A673 (cell line): Measurements from ENCODE around the gene LAMTOR4. TPM values are rescaled to one million over a fixed set of nuclear protein-coding genes. Genes with fewer than 3 reads are reported as not detected.

Source experiments
- BruUV-seq: library from RNA; stranded (reverse); fragments of 400-500 nt; replicated peaks from 2 replicates; lab custom pipeline; 2021; lab: Mats Ljungman, UMichigan
- CTCF ChIA-PET: fragments of 300-600 bp; sonication (Branson Sonifier 250); formaldehyde crosslinking; loops from one replicate; lab custom pipeline; 2022; ENCODE audit warnings: antibody characterized with exemption; lab: Charles Lee
- POLR2A ChIA-PET: fragments of 300-600 bp; sonication (Branson Sonifier 250); formaldehyde crosslinking; loops from one replicate; lab custom pipeline; 2022; ENCODE audit warnings: antibody characterized with exemption; ENCODE audit not compliant: low non-redundant PET; lab: Charles Lee
- DNase-seq: peaks from one replicate; pipeline ENCODE4 v3.0.0-alpha.2; 2015; ENCODE audit warnings: low spot score
- H3K27ac ChIP-seq: fragments of 200-600 bp; sonication (generic); 2 replicates; pipeline ENCODE4 v1.5.1; 2016; ENCODE audit warnings: mixed run types, low read depth, mild to moderate bottlenecking, mixed read lengths, antibody characterized with exemption, low read length; ENCODE audit not compliant: poor library complexity, severe bottlenecking
- H3K27me3 ChIP-seq: fragments of 200-600 bp; sonication (generic); replicated peaks from 2 replicates; pipeline ENCODE4 v1.6.1; 2017; ENCODE audit warnings: mixed run types, low read depth, mild to moderate bottlenecking, mixed read lengths, antibody characterized with exemption, low read length; ENCODE audit not compliant: insufficient read depth, poor library complexity
- H3K36me3 ChIP-seq: fragments of 200-600 bp; sonication (generic); 2 replicates; pipeline ENCODE4 v1.6.1; 2016; ENCODE audit warnings: mixed run types, mild to moderate bottlenecking, mixed read lengths, antibody characterized with exemption, low read length; ENCODE audit not compliant: insufficient read depth, poor library complexity, severe bottlenecking
- H3K4me1 ChIP-seq: fragments of 200-600 bp; sonication (generic); 2 replicates; pipeline ENCODE4 v1.6.1; 2017; ENCODE audit warnings: mixed run types, mild to moderate bottlenecking, mixed read lengths, antibody characterized with exemption, low read length; ENCODE audit not compliant: insufficient read depth, poor library complexity, severe bottlenecking
- H3K4me3 ChIP-seq: fragments of 200-600 bp; sonication (generic); 2 replicates; pipeline ENCODE4 v1.5.1; 2016; ENCODE audit warnings: low read depth, mixed run types, mild to moderate bottlenecking, mixed read lengths, low read length; ENCODE audit not compliant: poor library complexity, severe bottlenecking
- H3K9me3 ChIP-seq: fragments of 200-600 bp; sonication (generic); 2 replicates; pipeline ENCODE4 v1.6.1; 2016; ENCODE audit warnings: mixed run types, low read depth, mild to moderate bottlenecking, mixed read lengths, antibody characterized with exemption, low read length; ENCODE audit not compliant: poor library complexity, severe bottlenecking
- CTCF ChIP-seq: fragments of 300-800, 200-600 bp; sonication (generic); conservative IDR thresholded peaks from 2 replicates; pipeline ENCODE4 v1.5.1; 2017; ENCODE audit warnings: low read depth, mild to moderate bottlenecking, antibody characterized with exemption, low read length, moderate library complexity, mixed read lengths
- EZH2 ChIP-seq: fragments of 200-600 bp; sonication (generic); IDR thresholded peaks from 2 replicates; pipeline ENCODE4 v1.6.1; 2017; ENCODE audit warnings: borderline replicate concordance, low read depth, mild to moderate bottlenecking, mixed read lengths, antibody characterized with exemption, low read length; ENCODE audit not compliant: poor library complexity, severe bottlenecking
- intact Hi-C: fragments of 100-400 bp; cut with micrococcal nuclease; formaldehyde crosslinking; loops from one replicate; pipeline ENCODE4 v1.10.0; 2022; ENCODE audit not compliant: unreplicated experiment
- total RNA-seq: library from RNA; stranded (reverse); gene quantifications from 2 replicates; pipeline ENCODE4 v1.2.3, GENCODE V29; 2021

LAMTOR4 gene
- total RNA-seq, 1 experiment from 2014 or later, result 84.5 TPM

GRCh38 chr7:100126931-100127865, 21.5 kb upstream of the LAMTOR4 start, which contains the start of gene MBLAC1:
TSS of gene MBLAC1 (plus strand) at chr7:100126967. CDS start at chr7:100127396, 429 bp downstream.
- ChIA-PET POLR2A (interaction anchor here (0.8 to 1.2 kb wide), 2 partner anchors 25 to 302 kb away, joined by 4 to 5 read pairs; partner anchors contain the start of genes AP4M1 and ZCWPW1), CTCF (no interaction called here)
- peak; percentile 95 for DNase-seq
- no TSS peak for BruUV-seq
- TF ChIP-seq CTCF (no peak), EZH2 (no peak)
- Histone ChIP-seq H3K27ac (peak within 1 kb of the TSS; percentile 95), H3K9me3 (no peaks in the 10 kb centered on the region), H3K36me3 (no peaks in the 10 kb centered on the region), H3K27me3 (no peaks in the 10 kb centered on the region), H3K4me1 (peaks cover 10% of the 10 kb centered on the region), H3K4me3 (peak within 1 kb of the TSS; percentile 62)
- intact Hi-C loops, result no loop called here

GRCh38 chr7:100127866-100128636, 20.7 kb upstream of the LAMTOR4 start:
- POLR2A ChIA-PET, result interaction anchor here (0.6 kb wide), 1 partner anchor 24 kb away, joined by 6 read pairs; no protein-coding TSS in a partner anchor

More at GRCh38 chr7:100127866-100128636, 20.7 kb upstream of the LAMTOR4 start:
- H3K27me3 ChIP-seq, result no peaks in the 10 kb centered on the region
- peak overlapping the region; percentile 62 for H3K4me3 ChIP-seq
- peak overlapping the region; percentile 95 for H3K27ac ChIP-seq
- H3K36me3 ChIP-seq, result no peaks in the 10 kb centered on the region
- intact Hi-C loops, result no loop called here
- CTCF ChIA-PET, result no interaction called here
- BruUV-seq, result no TSS peak
- H3K4me1 ChIP-seq, result peaks cover 10% of the 10 kb centered on the region
- no peak for TF ChIP-seq EZH2
- no peak for TF ChIP-seq CTCF
- DNase-seq, result peak; percentile 39
- H3K9me3 ChIP-seq, result no peaks in the 10 kb centered on the region
